C4-2B (cell line): ENCODE data around the gene SPSB3.

Experiments
- ZFX ChIP-seq: fragments of 450-650 bp; IDR thresholded peaks from 2 replicates; pipeline ENCODE4 v1.6.1; 2017
- TF ChIP-seq, protein P1 (sequence below): fragments of 450-650 bp; conservative IDR thresholded peaks from 2 replicates; pipeline ENCODE4 v1.5.1; 2017; ENCODE audit warnings: mild to moderate bottlenecking

DNA sequence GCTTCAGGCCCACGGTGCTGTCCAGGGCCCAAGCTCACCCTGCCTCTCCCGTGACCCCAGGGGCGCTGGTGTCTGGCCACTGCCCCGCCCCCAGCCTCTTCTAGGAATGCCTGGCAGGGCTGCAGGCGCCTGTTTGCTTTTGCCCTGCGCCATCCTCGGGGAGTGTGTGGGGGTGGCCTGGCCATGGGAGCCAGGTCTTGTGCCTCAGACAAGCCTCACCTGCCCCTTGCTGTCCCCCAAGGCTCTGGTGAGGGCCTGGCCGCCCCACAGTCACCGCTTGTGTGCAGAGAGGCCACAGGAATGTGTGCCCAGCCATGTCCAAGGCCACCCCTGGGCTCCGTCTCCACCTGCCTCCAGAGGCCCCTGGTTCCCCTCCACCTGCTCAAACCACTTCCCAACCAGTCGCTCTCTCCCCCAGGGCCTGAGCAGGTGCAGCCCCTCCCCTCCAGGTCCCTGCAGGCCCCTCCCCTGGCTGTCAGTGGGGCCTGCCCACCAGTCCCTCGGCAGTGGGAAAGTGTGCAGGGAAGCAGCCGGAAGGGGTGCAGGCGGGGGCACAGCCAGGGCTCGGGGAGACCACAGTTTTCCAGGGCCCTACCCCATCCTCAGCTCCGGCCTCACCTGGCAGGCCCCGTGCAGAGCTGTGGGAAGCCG lies 12.0 kb upstream of the SPSB3 start:
- TF ChIP-seq, protein P1, sequence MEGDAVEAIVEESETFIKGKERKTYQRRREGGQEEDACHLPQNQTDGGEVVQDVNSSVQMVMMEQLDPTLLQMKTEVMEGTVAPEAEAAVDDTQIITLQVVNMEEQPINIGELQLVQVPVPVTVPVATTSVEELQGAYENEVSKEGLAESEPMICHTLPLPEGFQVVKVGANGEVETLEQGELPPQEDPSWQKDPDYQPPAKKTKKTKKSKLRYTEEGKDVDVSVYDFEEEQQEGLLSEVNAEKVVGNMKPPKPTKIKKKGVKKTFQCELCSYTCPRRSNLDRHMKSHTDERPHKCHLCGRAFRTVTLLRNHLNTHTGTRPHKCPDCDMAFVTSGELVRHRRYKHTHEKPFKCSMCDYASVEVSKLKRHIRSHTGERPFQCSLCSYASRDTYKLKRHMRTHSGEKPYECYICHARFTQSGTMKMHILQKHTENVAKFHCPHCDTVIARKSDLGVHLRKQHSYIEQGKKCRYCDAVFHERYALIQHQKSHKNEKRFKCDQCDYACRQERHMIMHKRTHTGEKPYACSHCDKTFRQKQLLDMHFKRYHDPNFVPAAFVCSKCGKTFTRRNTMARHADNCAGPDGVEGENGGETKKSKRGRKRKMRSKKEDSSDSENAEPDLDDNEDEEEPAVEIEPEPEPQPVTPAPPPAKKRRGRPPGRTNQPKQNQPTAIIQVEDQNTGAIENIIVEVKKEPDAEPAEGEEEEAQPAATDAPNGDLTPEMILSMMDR: no peak
- no peak for TF ChIP-seq ZFX
